RWPE2 (cell line): ENCODE measurements around the gene FGF8.

Experiments
- ATAC-seq: fragments of 200-7000 bp; cut with Tn5 transposase; 3 replicates; pipeline ENCODE4 v1.9.1; 2021; ENCODE audit warnings: low read depth
- DNase-seq: peaks from one replicate; pipeline ENCODE4 v3.0.0-alpha.2; 2020; ENCODE audit warnings: low spot score
- H3K27ac ChIP-seq: fragments of 450-650 bp; 2 replicates; pipeline ENCODE4 v1.5.1; 2017; ENCODE audit warnings: mild to moderate bottlenecking; ENCODE audit not compliant: poor library complexity, severe bottlenecking
- H3K27me3 ChIP-seq: fragments of 250-450 bp; sonication (Bioruptor Pico); 2 replicates; pipeline ENCODE4 v1.5.1; 2021; ENCODE audit warnings: mild to moderate bottlenecking, moderate library complexity; ENCODE audit not compliant: insufficient read depth, poor library complexity, severe bottlenecking
- H3K36me3 ChIP-seq: fragments of 250-450 bp; sonication (Bioruptor Pico); 2 replicates; pipeline ENCODE4 v1.5.1; 2020; ENCODE audit warnings: low read depth, mild to moderate bottlenecking, moderate library complexity
- H3K4me1 ChIP-seq: fragments of 250-450 bp; sonication (Bioruptor Pico); 2 replicates; pipeline ENCODE4 v1.5.1; 2021; ENCODE audit warnings: mild to moderate bottlenecking, moderate library complexity; ENCODE audit not compliant: insufficient read depth, poor library complexity, severe bottlenecking
- H3K4me3 ChIP-seq: fragments of 250-450 bp; sonication (Bioruptor Pico); 2 replicates; pipeline ENCODE4 v1.5.1; 2021; ENCODE audit warnings: mild to moderate bottlenecking, moderate library complexity; ENCODE audit not compliant: severe bottlenecking
- H3K9me3 ChIP-seq: fragments of 250-450 bp; sonication (Bioruptor Pico); 2 replicates; pipeline ENCODE4 v1.5.1; 2021; ENCODE audit warnings: mild to moderate bottlenecking, moderate library complexity; ENCODE audit not compliant: severe bottlenecking
- CTCF ChIP-seq: fragments of 450-650 bp; IDR thresholded peaks from one replicate; pipeline ENCODE4 v1.5.1; 2017; ENCODE audit warnings: mild to moderate bottlenecking, moderate library complexity; ENCODE audit not compliant: poor library complexity, severe bottlenecking

FGF8 gene

DNA sequence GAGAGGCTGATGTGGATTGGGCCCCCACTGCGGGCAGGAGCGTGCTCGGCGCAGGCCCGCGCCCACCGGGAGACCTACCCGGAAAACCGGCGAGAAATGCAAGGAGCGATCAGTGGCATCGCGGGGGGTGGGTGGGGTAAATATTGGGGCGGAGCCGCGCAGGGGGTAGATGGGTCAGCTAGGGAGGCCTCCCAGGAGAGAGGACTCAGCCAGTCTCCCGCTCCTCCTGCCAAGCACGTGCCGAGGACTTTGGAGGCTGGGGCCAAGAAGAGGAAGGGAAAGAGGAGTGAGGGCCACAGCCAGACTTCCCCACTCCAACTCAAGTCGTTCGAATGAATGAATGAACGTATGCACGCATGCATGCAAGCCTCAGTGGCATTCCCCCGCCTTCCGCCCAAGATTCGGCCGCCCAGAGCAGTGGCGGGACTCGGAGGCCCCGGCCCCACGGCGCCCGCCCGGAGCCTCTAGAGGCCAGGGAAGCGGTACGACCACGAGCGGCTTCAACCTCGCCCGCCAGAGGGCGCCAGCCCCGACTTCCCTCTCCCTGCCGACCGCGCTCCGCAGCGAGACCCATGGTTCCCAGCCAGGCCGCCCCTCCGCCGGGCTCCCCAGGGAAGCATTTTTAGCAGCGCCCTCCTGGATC, 3.8 kb upstream of the FGF8 start:
- Histone ChIP-seq H3K27ac (no peak overlapping the region), H3K4me3 (no peak overlapping the region), H3K9me3 (no peaks in the 10 kb centered on the region), H3K36me3 (peaks cover 7% of the 10 kb centered on the region), H3K27me3 (peaks cover 23% of the 10 kb centered on the region), H3K4me1 (peaks cover 7% of the 10 kb centered on the region)
- TF ChIP-seq CTCF: peak; percentile 60
- no peak for ATAC-seq
- DNase-seq: no peak

DNA sequence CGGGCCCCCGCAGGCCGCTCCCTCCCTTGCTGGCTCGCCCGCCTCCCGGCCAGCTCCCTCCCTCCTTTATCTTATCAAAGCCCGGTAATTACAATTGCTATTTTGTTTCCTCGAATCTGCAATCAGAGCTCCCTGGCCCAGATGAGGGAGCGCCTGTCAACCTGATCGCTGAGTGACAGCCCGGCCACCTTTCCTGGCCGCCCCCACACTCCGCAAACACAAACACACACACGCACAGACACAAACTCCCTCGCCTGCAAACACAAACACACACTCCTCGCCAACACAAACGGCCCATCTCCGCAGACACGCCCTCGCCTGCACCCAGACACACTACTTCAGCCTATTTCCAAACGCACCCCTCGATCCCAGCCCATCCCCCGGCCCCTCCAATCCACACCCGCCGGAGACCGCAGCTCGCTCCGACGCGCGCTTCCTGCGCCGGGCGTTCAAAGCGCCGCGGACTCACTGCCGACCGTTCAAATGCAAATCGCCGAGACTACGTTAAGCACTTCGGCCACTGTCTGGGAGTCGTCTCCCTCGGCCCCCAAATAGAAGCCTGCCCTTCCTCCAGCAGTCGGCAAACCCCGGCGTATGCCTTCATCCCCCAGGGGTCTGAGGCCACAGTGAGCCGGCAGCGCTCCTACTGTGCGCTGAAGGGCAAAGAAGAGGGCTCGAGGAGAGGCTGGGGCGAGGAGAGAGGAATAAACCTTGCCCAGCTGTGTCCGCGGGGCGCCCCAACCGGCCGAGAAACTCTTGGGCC, 3.0 kb upstream of the FGF8 start:
- Histone ChIP-seq H3K4me3 (no peak overlapping the region), H3K27ac (no peak overlapping the region), H3K9me3 (no peaks in the 10 kb centered on the region), H3K36me3 (peaks cover 4% of the 10 kb centered on the region), H3K4me1 (peaks cover 5% of the 10 kb centered on the region), H3K27me3 (peaks cover 30% of the 10 kb centered on the region)
- DNase-seq: no peak
- TF ChIP-seq CTCF: no peak
- ATAC-seq: no peak

DNA sequence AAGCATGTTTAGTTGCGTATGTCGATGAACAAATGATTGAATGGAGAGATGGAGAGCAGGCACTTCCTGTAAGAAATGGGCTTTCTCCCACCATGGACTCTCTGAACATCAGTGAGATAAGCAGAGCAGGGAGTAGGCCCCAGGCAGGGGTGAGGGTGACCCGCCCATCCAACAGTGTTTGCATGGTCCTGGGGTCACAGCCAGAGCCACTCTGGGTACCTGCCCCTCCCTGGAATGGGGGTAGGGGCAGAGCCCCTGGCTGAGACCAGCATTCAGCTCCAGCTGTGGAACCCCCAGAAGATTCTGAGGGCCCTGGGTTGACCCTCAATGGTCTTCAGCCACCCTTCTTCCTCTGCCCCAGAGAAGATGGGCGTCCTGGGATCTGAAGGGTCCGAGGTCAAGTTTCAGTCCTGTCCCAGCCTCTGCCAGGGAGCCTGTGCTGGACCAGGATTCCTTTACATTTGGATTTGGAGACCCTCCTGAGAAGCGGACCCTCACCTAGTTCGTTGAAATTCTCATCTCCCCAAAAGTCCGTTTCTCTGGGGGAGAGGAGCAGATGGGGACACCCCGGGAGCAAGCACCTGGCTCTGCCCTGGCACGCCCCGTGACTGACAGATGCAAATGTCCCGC, 2.4 kb upstream of the FGF8 start:
- peaks cover 4% of the 10 kb centered on the region; the same call in 1 of the 2 replicates for H3K36me3 ChIP-seq
- no peak overlapping the region for H3K4me3 ChIP-seq
- no peak overlapping the region for H3K27ac ChIP-seq
- peaks cover 4% of the 10 kb centered on the region for H3K4me1 ChIP-seq
- H3K27me3 ChIP-seq: peaks cover 37% of the 10 kb centered on the region
- ATAC-seq (no peak), DNase-seq (no peak)
- H3K9me3 ChIP-seq: no peaks in the 10 kb centered on the region
- no peak for TF ChIP-seq CTCF

- no peak for DNase-seq
- Histone ChIP-seq H3K9me3 (no peaks in the 10 kb centered on the region), H3K36me3 (peaks cover 4% of the 10 kb centered on the region; the same call in 1 of the 2 replicates), H3K27me3 (peaks cover 43% of the 10 kb centered on the region), H3K27ac (no peak overlapping the region), H3K4me3 (no peak overlapping the region), H3K4me1 (peaks cover 4% of the 10 kb centered on the region)
- no peak for TF ChIP-seq CTCF
- 0 out of 3 replicates have a peak, but pooled peaks have one; percentile 15 for ATAC-seq
These were observed 1.8 kb upstream of the FGF8 start for GRCh38 chr10:101777619-101778145.
